B cell (primary cell): Measurements from ENCODE around the gene PDGFRA. TPM values are rescaled to one million over a fixed set of nuclear protein-coding genes. Genes with fewer than 3 reads are reported as not detected.
A peak's percentile ranks its signal among the peaks of the same experiment; 100 is the strongest.

Experiments used
- ATAC-seq: fragments of 200-7000 bp; cut with Tn5 transposase; one replicate; pipeline ENCODE4 v1.10.0; 2021; ENCODE audit warnings: low read depth, mild to moderate bottlenecking, moderate number of reproducible peaks, moderate library complexity
- CTCF ChIA-PET: fragments of 350-600 bp; sonication (Branson Sonifier 250); formaldehyde crosslinking; loops from one replicate; lab custom pipeline; 2021; ENCODE audit warnings: antibody characterized with exemption, inconsistent platforms; lab: Charles Lee
- POLR2A ChIA-PET: fragments of 350-600 bp; sonication (Branson Sonifier 250); formaldehyde crosslinking; loops from one replicate; lab custom pipeline; 2021; ENCODE audit warnings: antibody characterized with exemption; lab: Charles Lee
- DNase-seq: peaks from one replicate; pipeline ENCODE4 v3.0.0; 2013
- H2AFZ ChIP-seq: 2 replicates; pipeline ENCODE4 v1.6.1; 2012; ENCODE audit warnings: mild to moderate bottlenecking, low read depth, low read length; ENCODE audit not compliant: insufficient read depth, poor library complexity, severe bottlenecking
- H3K27ac ChIP-seq, 2 donors: 1 replicate in 1 of 2; 2 replicates in 1 of 2; pipeline ENCODE4 v1.5.1; 2012 to 2013; ENCODE audit warnings: low read length in 2 of 2, mild to moderate bottlenecking in 2 of 2, moderate library complexity in 1 of 2
- H3K27me3 ChIP-seq, 4 experiments: fragments of 200-600 bp in 1 of 4; sonication (generic) in 1 of 4; replicated peaks in 1 of 4; 1 replicate in 2 of 4; 2 replicates in 2 of 4; pipeline versions ENCODE4 v1.6.1 to v1.7.0; 2013 to 2016; ENCODE audit warnings: low read length in 3 of 4, mild to moderate bottlenecking in 2 of 4, mixed read lengths in 1 of 4, moderate library complexity in 1 of 4; ENCODE audit not compliant: insufficient read depth in 4 of 4, control insufficient read depth in 3 of 4; ENCODE audit errors: control extremely low read depth in 1 of 4
- H3K36me3 ChIP-seq, 2 experiments: replicated peaks in 1 of 2; 1 replicate in 1 of 2; 2 replicates in 1 of 2; pipeline versions ENCODE4 v1.6.1 to v1.7.1; 2013; ENCODE audit warnings: low read length in 1 of 2; ENCODE audit not compliant: insufficient read depth in 2 of 2, control insufficient read depth in 1 of 2; ENCODE audit errors: control extremely low read depth in 1 of 2, extremely low read depth in 1 of 2
- H3K4me1 ChIP-seq, 2 donors: fragments of 200-600 bp in 1 of 2; sonication (generic) in 1 of 2; 1 replicate in 1 of 2; 2 replicates in 1 of 2; pipeline versions ENCODE4 v1.5.1 to v1.6.1; 2013 to 2017; ENCODE audit warnings: low read length in 2 of 2; ENCODE audit not compliant: control insufficient read depth in 2 of 2, insufficient read depth in 2 of 2
- H3K4me2 ChIP-seq: replicated peaks from 2 replicates; pipeline ENCODE3; 2012; ENCODE audit warnings: mild to moderate bottlenecking, low read depth, low read length; ENCODE audit not compliant: poor library complexity, severe bottlenecking
- H3K4me3 ChIP-seq, 5 experiments: fragments of 200-600 bp in 1 of 5; sonication (generic) in 1 of 5; 1 replicate in 3 of 5; 2 replicates in 2 of 5; pipeline versions ENCODE4 v1.5.1 to v1.7.0; 2011 to 2016; ENCODE audit warnings: low read length in 4 of 5, mild to moderate bottlenecking in 4 of 5, low read depth in 2 of 5, control low read depth in 1 of 5, moderate library complexity in 1 of 5; ENCODE audit not compliant: insufficient read depth in 1 of 5; ENCODE audit errors: control extremely low read depth in 1 of 5, extremely low read depth in 1 of 5
- H3K79me2 ChIP-seq: fragments of 200-600 bp; sonication (generic); one replicate; pipeline ENCODE4 v1.6.0; 2016; ENCODE audit warnings: low read length; ENCODE audit not compliant: control insufficient read depth, insufficient read depth
- H3K9ac ChIP-seq: fragments of 200-600 bp; sonication (generic); 2 replicates; pipeline ENCODE4 v1.6.1; 2017; ENCODE audit warnings: mild to moderate bottlenecking, low read length, moderate library complexity
- H3K9me3 ChIP-seq, 3 donors: one replicate each; pipeline versions ENCODE4 v1.6.1 to v1.7.1; 2013; ENCODE audit warnings: low read length in 2 of 3; ENCODE audit not compliant: control insufficient read depth in 2 of 3, insufficient read depth in 1 of 3; ENCODE audit errors: control extremely low read depth in 1 of 3
- H4K20me1 ChIP-seq: 2 replicates; pipeline ENCODE4 v1.6.0; 2012; ENCODE audit warnings: mild to moderate bottlenecking, low read length; ENCODE audit not compliant: insufficient read depth, control insufficient read depth, poor library complexity, severe bottlenecking
- H3K27ac Mint-ChIP-seq: one replicate; pipeline ENCODE4 v1.8.0; 2021; ENCODE audit warnings: mixed read lengths
- H3K27me3 Mint-ChIP-seq: one replicate; pipeline ENCODE4 v1.8.0; 2021; ENCODE audit warnings: mixed read lengths
- H3K4me1 Mint-ChIP-seq: one replicate; pipeline ENCODE4 v1.8.0; 2021; ENCODE audit warnings: mixed read lengths
- H3K4me3 Mint-ChIP-seq: one replicate; pipeline ENCODE4 v1.8.0; 2021; ENCODE audit warnings: mixed read lengths
- H3K9me3 Mint-ChIP-seq: one replicate; pipeline ENCODE4 v1.8.0; 2022; ENCODE audit warnings: mixed read lengths; ENCODE audit not compliant: insufficient read depth
- CTCF ChIP-seq: fragments of 200-600 bp; IDR thresholded peaks from one replicate; pipeline ENCODE4 v1.8.0; 2022; ENCODE audit warnings: antibody characterized with exemption, mild to moderate bottlenecking
- EZH2 ChIP-seq: IDR thresholded peaks from 2 replicates; pipeline ENCODE4 v1.6.1; 2012; ENCODE audit warnings: borderline replicate concordance, low read depth, mild to moderate bottlenecking, moderate library complexity, low read length; ENCODE audit not compliant: insufficient read depth, poor library complexity, severe bottlenecking
- WGBS: methylation state at CpG from one replicate; pipeline ENCODE4 v1.1.5; 2013; ENCODE audit warnings: missing lambda C conversion rate; ENCODE audit not compliant: insufficient coverage; 5-methylcytosine and 5-hydroxymethylcytosine counted together
- intact Hi-C: fragments of 100-400 bp; cut with micrococcal nuclease; formaldehyde crosslinking; loops from one replicate; pipeline ENCODE4 v1.10.0; 2022
- polyA plus RNA-seq: library from polyadenylated mRNA; depleted of rRNA; stranded (reverse); fragments of >200 nt; gene quantifications from 2 replicates; pipeline ENCODE4 v1.2.3, GENCODE V29; 2012
- total RNA-seq, 2 donors: library from RNA; stranded (reverse); fragments of 120-200 nt in 1 of 2; gene quantifications; 1 replicate in 1 of 2; 2 replicates in 1 of 2; pipeline versions ENCODE4 v1.2.3 to v1.2.4, GENCODE V29; 2013 to 2022

Gene PDGFRA
- total and polyA plus RNA-seq, 2 donors (not counting 1 experiment from before 2014, with no cell fraction given): not detected

- ChIA-PET POLR2A (no interaction called here), CTCF (interaction anchor here (0.9 kb wide), 1 partner anchor 11 kb away, joined by 3 read pairs; no protein-coding TSS in a partner anchor)
- Mint-ChIP-seq H3K4me3 (no peak overlapping the region), H3K27ac (no peak overlapping the region), H3K27me3 (peaks cover 14% of the 10 kb centered on the region), H3K9me3 (peaks cover 14% of the 10 kb centered on the region), H3K4me1 (no peaks in the 10 kb centered on the region)
- no peak for ATAC-seq
- Histone ChIP-seq H3K9ac (no peak overlapping the region), H3K27ac (no peak overlapping the region), H3K4me2 (no peak overlapping the region), H3K36me3 (no peaks in the 10 kb centered on the region), H3K79me2 (no peaks in the 10 kb centered on the region), H3K4me1 (no peaks in the 10 kb centered on the region), H2AFZ (no peak overlapping the region), H3K9me3 (peaks cover 0 to 1% (median 0%) of the 10 kb centered on the region in 3 donors), H3K27me3 (peaks cover 0 to 5% (median 0%) of the 10 kb centered on the region in 4 experiments), H3K4me3 (no peak overlapping the region), H4K20me1 (no peaks in the 10 kb centered on the region)
- WGBS: no CpG with 5 or more reads among the region's 2 CpGs
- intact Hi-C loops: no loop called here
- TF ChIP-seq CTCF: no peak
- TF ChIP-seq EZH2: no peak
- DNase-seq: no peak
Observed at GRCh38 chr4:54308110-54308509, 79.0 kb downstream of the PDGFRA start.

- Mint-ChIP-seq H3K27me3 (peaks cover 7% of the 10 kb centered on the region), H3K4me3 (peak overlapping the region; percentile 6), H3K4me1 (peaks cover 24% of the 10 kb centered on the region), H3K9me3 (no peaks in the 10 kb centered on the region), H3K27ac (no peak overlapping the region)
- Histone ChIP-seq H2AFZ (peak overlapping the region; percentile 26), H3K4me2 (peak overlapping the region; percentile 39), H3K27ac (peak overlapping the region; percentile 10 to 42), H3K79me2 (no peaks in the 10 kb centered on the region), H3K4me3 (no peak overlapping the region), H4K20me1 (no peaks in the 10 kb centered on the region), H3K9ac (peak overlapping the region; percentile 27), H3K9me3 (no peaks in the 10 kb centered on the region), H3K27me3 (no peaks in the 10 kb centered on the region), H3K36me3 (no peaks in the 10 kb centered on the region), H3K4me1 (peaks cover 15 to 19% of the 10 kb centered on the region in 2 donors)
- intact Hi-C loops: no loop called here
- DNase-seq (peak; percentile 51), ATAC-seq (peak; percentile 69)
- no peak for TF ChIP-seq CTCF
- no peak for TF ChIP-seq EZH2
- CTCF ChIA-PET: interaction anchor here (1.0 kb wide), 1 partner anchor 13 kb away, joined by 3 read pairs; no protein-coding TSS in a partner anchor
- POLR2A ChIA-PET: no interaction called here
- WGBS: 10% methylated on average over 2 of the region's 4 CpGs
Observed at GRCh38 chr4:54315561-54316538, 86.8 kb downstream of the PDGFRA start.
